SK-N-SH (cell line): ENCODE data around the gene EPM2A. TPM values are rescaled to one million over a fixed set of nuclear protein-coding genes. Genes with fewer than 3 reads are reported as not detected.

ENCODE experiments used
- CTCF ChIA-PET: fragments of 300-600, 350-600 bp; formaldehyde crosslinking; extraction: SDS; loops from one replicate; lab custom pipeline; 2021; lab: Yijun Ruan, JAX
- POLR2A ChIA-PET: fragments of 350-600 bp; sonication (Branson Sonifier 250); formaldehyde crosslinking; extraction: SDS; loops from one replicate; lab custom pipeline; 2020; ENCODE audit warnings: antibody characterized with exemption, inconsistent platforms; lab: Yijun Ruan, JAX
- DNase-seq: peaks from one replicate; pipeline ENCODE4 v3.0.0; 2012
- H2AFZ ChIP-seq: fragments of 200-600 bp; sonication (generic); 2 replicates; pipeline ENCODE4 v1.8.1; 2016; ENCODE audit warnings: antibody characterized with exemption, mild to moderate bottlenecking, low read depth
- H3F3A ChIP-seq: fragments of 200-600 bp; sonication (generic); replicated peaks from 2 replicates; pipeline ENCODE3; 2016; ENCODE audit warnings: antibody characterized with exemption, mild to moderate bottlenecking; ENCODE audit not compliant: insufficient read depth
- H3K27ac ChIP-seq, 2 experiments: fragments of 200-500 bp in 1 of 2; fragments of 200-600 bp in 1 of 2; sonication (Bioruptor generic) in 1 of 2; sonication (generic), shearing (Covaris generic) in 1 of 2; 2 replicates each; pipeline versions ENCODE4 v1.5.1 to v1.6.1; 2014 to 2016; ENCODE audit warnings: low read depth in 2 of 2, inconsistent platforms in 1 of 2, low read length in 1 of 2, mild to moderate bottlenecking in 1 of 2, mixed read lengths in 1 of 2
- H3K27me3 ChIP-seq: fragments of 200-600 bp; sonication (generic), shearing (Covaris generic); 2 replicates; pipeline ENCODE4 v1.6.1; 2016; ENCODE audit warnings: mixed run types; ENCODE audit not compliant: insufficient read depth
- H3K36me3 ChIP-seq, 2 experiments: fragments of 200-500 bp in 1 of 2; fragments of 200-600 bp in 1 of 2; sonication (Bioruptor generic) in 1 of 2; sonication (generic) in 1 of 2; replicated peaks in 1 of 2; 2 replicates each; pipeline versions ENCODE3 to v1.5.1; 2014 to 2016; ENCODE audit warnings: low read length in 1 of 2, mild to moderate bottlenecking in 1 of 2; ENCODE audit not compliant: insufficient read depth in 2 of 2, control insufficient read depth in 1 of 2
- H3K4me1 ChIP-seq, 2 experiments: fragments of 200-500 bp in 1 of 2; fragments of 200-600 bp in 1 of 2; sonication (Bioruptor generic) in 1 of 2; sonication (generic), shearing (Covaris generic) in 1 of 2; 2 replicates each; pipeline versions ENCODE4 v1.5.1 to v1.6.1; 2014 to 2016; ENCODE audit warnings: low read depth in 1 of 2, low read length in 1 of 2, mixed run types in 1 of 2; ENCODE audit not compliant: insufficient read depth in 2 of 2, control insufficient read depth in 1 of 2
- H3K4me2 ChIP-seq: fragments of 200-600 bp; sonication (generic), shearing (Covaris generic); 2 replicates; pipeline ENCODE4 v1.6.1; 2017; ENCODE audit warnings: mixed run types
- H3K4me3 ChIP-seq, 2 experiments: fragments of 200-500 bp in 1 of 2; fragments of 200-600 bp in 1 of 2; sonication (Bioruptor generic) in 1 of 2; sonication (generic), shearing (Covaris generic) in 1 of 2; 2 replicates each; pipeline versions ENCODE4 v1.5.1 to v1.8.1; 2014 to 2016; ENCODE audit warnings: low read depth in 2 of 2, inconsistent platforms in 1 of 2, low read length in 1 of 2, mild to moderate bottlenecking in 1 of 2, mixed read lengths in 1 of 2, moderate library complexity in 1 of 2
- H3K79me2 ChIP-seq: fragments of 200-600 bp; sonication (generic); 2 replicates; pipeline ENCODE4 v1.8.1; 2017; ENCODE audit warnings: mild to moderate bottlenecking; ENCODE audit not compliant: insufficient read depth
- H3K9ac ChIP-seq: fragments of 200-600 bp; sonication (generic); 2 replicates; pipeline ENCODE4 v1.6.1; 2017; ENCODE audit warnings: mixed run types
- H3K9me2 ChIP-seq: fragments of 200-600 bp; sonication (generic); 2 replicates; pipeline ENCODE4 v1.6.1; 2017; ENCODE audit warnings: mixed run types
- H3K9me3 ChIP-seq: fragments of 200-600 bp; sonication (generic); 2 replicates; pipeline ENCODE4 v1.6.1; 2017; ENCODE audit warnings: mixed run types, mild to moderate bottlenecking, moderate library complexity
- H4K20me1 ChIP-seq: fragments of 200-600 bp; sonication (generic); 2 replicates; pipeline ENCODE4 v1.6.1; 2017; ENCODE audit warnings: mild to moderate bottlenecking, mixed run types; ENCODE audit not compliant: insufficient read depth
- CHD2 ChIP-seq: fragments of 150-350 bp; IDR thresholded peaks from 2 replicates; pipeline ENCODE4 v1.6.1; 2018; ENCODE audit warnings: low read length; ENCODE audit not compliant: partially characterized antibody
- ELF1 ChIP-seq: IDR thresholded peaks from 2 replicates; pipeline ENCODE4 v1.4.0; 2012
- EP300 ChIP-seq, 2 experiments: IDR thresholded peaks; 2 replicates each; pipeline versions ENCODE4 v1.4.0 to v1.6.1; 2012; ENCODE audit warnings: borderline replicate concordance in 1 of 2, low read depth in 1 of 2, low read length in 1 of 2
- EZH2phosphoT487 ChIP-seq: fragments of 200-600 bp; sonication (generic); IDR thresholded peaks from 2 replicates; pipeline ENCODE4 v1.6.1; 2017; ENCODE audit warnings: low read depth, mixed run types, mild to moderate bottlenecking, antibody characterized with exemption, moderate library complexity, borderline replicate concordance
- FOSL2 ChIP-seq: IDR thresholded peaks from 2 replicates; pipeline ENCODE4 v1.4.0; 2012; ENCODE audit warnings: low read depth, mild to moderate bottlenecking, moderate library complexity, borderline replicate concordance
- FOXJ3 ChIP-seq: sonication (generic); formaldehyde crosslinking; IDR thresholded peaks from 2 replicates; pipeline ENCODE4 v1.5.1; 2020; ENCODE audit warnings: mild to moderate bottlenecking, missing genetic modification reagents
- FOXM1 ChIP-seq: IDR thresholded peaks from 2 replicates; pipeline ENCODE4 v1.4.0; 2012; ENCODE audit warnings: low read depth, mild to moderate bottlenecking
- GABPA ChIP-seq: IDR thresholded peaks from 2 replicates; pipeline ENCODE4 v1.4.0; 2012; ENCODE audit warnings: low read depth, mild to moderate bottlenecking
- GATA2 ChIP-seq: sonication (generic); formaldehyde crosslinking; IDR thresholded peaks from 2 replicates; pipeline ENCODE4 v1.5.0; 2020; ENCODE audit warnings: mild to moderate bottlenecking, missing genetic modification reagents
- JUND ChIP-seq: IDR thresholded peaks from 2 replicates; pipeline ENCODE4 v1.4.0; 2012
- MAX ChIP-seq: IDR thresholded peaks from 2 replicates; pipeline ENCODE4 v1.4.0; 2012; ENCODE audit warnings: low read depth
- MEF2A ChIP-seq: IDR thresholded peaks from 2 replicates; pipeline ENCODE4 v1.4.0; 2012; ENCODE audit warnings: low read depth, borderline replicate concordance
- MXI1 ChIP-seq: IDR thresholded peaks from 2 replicates; pipeline ENCODE4 v1.6.1; 2012; ENCODE audit warnings: mild to moderate bottlenecking, low read depth, low read length, improper control_type of control experiment
- NFIC ChIP-seq: IDR thresholded peaks from 2 replicates; pipeline ENCODE4 v1.4.0; 2012; ENCODE audit warnings: borderline replicate concordance
- NRF1 ChIP-seq: IDR thresholded peaks from 2 replicates; pipeline ENCODE4 v1.6.1; 2012; ENCODE audit warnings: low read depth, mild to moderate bottlenecking, low read length
- PBX3 ChIP-seq: IDR thresholded peaks from 2 replicates; pipeline ENCODE4; 2012
- RAD21 ChIP-seq: IDR thresholded peaks from 2 replicates; pipeline ENCODE4 v1.6.1; 2012; ENCODE audit warnings: mild to moderate bottlenecking, low read length
- RCOR1 ChIP-seq: fragments of 150-350 bp; IDR thresholded peaks from 2 replicates; pipeline ENCODE4 v1.6.1; 2017; ENCODE audit warnings: antibody characterized with exemption, low read length
- RXRA ChIP-seq: IDR thresholded peaks from 2 replicates; pipeline ENCODE4 v1.4.0; 2012; ENCODE audit warnings: low read depth, mild to moderate bottlenecking, borderline replicate concordance
- SIN3A ChIP-seq: IDR thresholded peaks from 2 replicates; pipeline ENCODE4 v1.6.1; 2012; ENCODE audit warnings: low read depth, mild to moderate bottlenecking, low read length, moderate library complexity, borderline replicate concordance
- TAF1 ChIP-seq: IDR thresholded peaks from 2 replicates; pipeline ENCODE4 v1.6.1; 2012; ENCODE audit warnings: low read depth, mild to moderate bottlenecking, low read length, moderate library complexity, borderline replicate concordance
- TEAD4 ChIP-seq: IDR thresholded peaks from 2 replicates; pipeline ENCODE4 v1.4.0; 2012; ENCODE audit warnings: mild to moderate bottlenecking, borderline replicate concordance; ENCODE audit not compliant: insufficient read depth
- USF1 ChIP-seq: IDR thresholded peaks from 2 replicates; pipeline ENCODE4 v1.4.0; 2012; ENCODE audit warnings: low read depth, borderline replicate concordance
- YY1 ChIP-seq: IDR thresholded peaks from 2 replicates; pipeline ENCODE4 v1.4.0; 2012; ENCODE audit warnings: low read depth, mild to moderate bottlenecking
- ZBTB33 ChIP-seq: IDR thresholded peaks from 2 replicates; pipeline ENCODE4 v1.4.0; 2012; ENCODE audit warnings: low read depth, borderline replicate concordance
- WGBS: methylation state at CpG from one replicate; pipeline ENCODE4 v1.1.6; 2017; ENCODE audit warnings: low lambda C conversion rate; 5-methylcytosine and 5-hydroxymethylcytosine counted together
- polyA plus RNA-seq, 3 experiments: library from polyadenylated mRNA; depleted of rRNA; stranded (reverse); fragments of >200 nt; gene quantifications; 2 replicates each; pipeline ENCODE4 v1.2.3, GENCODE V29; 2012

Gene EPM2A
- polyA plus RNA-seq, 1 of the 3 experiments (the other 2 are of a cell fraction), result 2.7 TPM

DNA sequence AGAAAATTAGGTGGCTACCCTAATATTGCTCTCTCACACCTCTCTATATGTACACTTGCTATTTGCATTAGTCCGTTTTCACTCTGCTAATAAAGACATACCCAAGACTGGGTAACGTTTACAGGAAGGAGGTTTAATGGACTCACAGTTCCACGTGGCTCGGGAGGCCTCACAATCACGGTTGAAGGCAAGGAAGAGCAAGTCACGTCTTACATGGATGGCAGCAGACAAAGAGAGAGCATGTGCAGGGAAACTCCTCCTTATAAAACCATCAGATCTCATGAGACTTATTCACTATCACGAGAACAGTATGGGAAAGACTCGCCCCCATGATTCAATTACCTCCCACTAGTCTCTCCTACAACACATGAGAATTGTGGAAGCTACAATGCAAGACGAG lies 53.4 kb downstream of the EPM2A start:
- no peaks in the 10 kb centered on the region for H3K4me1 ChIP-seq
- no peak overlapping the region for H3K9ac ChIP-seq
- no peaks in the 10 kb centered on the region for H3K9me2 ChIP-seq
- 68% methylated on average over 9 of the region's 9 CpGs for WGBS
- CTCF ChIA-PET, result interaction anchor here (1.0 kb wide), 1 partner anchor 22 kb away, joined by 4 read pairs; no protein-coding TSS in a partner anchor
- no peak overlapping the region for H3K27ac ChIP-seq
- H3K79me2 ChIP-seq, result no peaks in the 10 kb centered on the region
- H3K9me3 ChIP-seq, result no peaks in the 10 kb centered on the region
- H4K20me1 ChIP-seq, result no peaks in the 10 kb centered on the region
- no peaks in the 10 kb centered on the region for H3K36me3 ChIP-seq
- TF ChIP-seq JUND (no peak), MXI1 (no peak), MAX (no peak), RAD21 (no peak), FOSL2 (no peak), FOXJ3 (no peak), TEAD4 (no peak), ZBTB33 (no peak), SIN3A (no peak), NFIC (no peak), EZH2phosphoT487 (no peak), RCOR1 (no peak), RXRA (no peak), CHD2 (no peak), NRF1 (no peak), YY1 (no peak), GABPA (no peak), TAF1 (no peak)
- H3K4me2 ChIP-seq, result no peak overlapping the region
- H3K27me3 ChIP-seq, result no peaks in the 10 kb centered on the region
- no peak overlapping the region for H2AFZ ChIP-seq
- POLR2A ChIA-PET, result no interaction called here
- H3F3A ChIP-seq, result no peaks in the 10 kb centered on the region
- DNase-seq, result no peak
- no peak overlapping the region for H3K4me3 ChIP-seq

DNA sequence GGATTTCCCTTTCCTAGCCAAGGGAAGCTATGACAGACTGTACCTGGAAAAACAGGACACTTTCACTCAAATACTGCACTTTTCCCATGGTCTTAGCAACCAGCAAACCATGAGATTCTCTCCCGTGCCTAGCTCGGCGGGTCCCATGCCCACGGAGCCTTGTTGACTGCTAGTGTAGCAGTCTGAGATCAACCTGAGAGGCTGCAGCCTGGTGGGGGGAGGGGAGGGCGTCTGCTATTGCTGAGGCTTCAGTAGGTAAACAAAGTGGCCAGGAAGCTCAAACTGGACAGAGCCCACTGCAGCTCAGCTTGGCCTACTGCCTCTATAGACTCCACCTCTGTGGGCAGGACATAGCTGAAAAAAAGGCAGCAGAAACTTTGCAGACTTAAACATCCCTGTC lies 61.8 kb downstream of the EPM2A start:
- Histone ChIP-seq H3K4me2 (no peak overlapping the region), H4K20me1 (no peaks in the 10 kb centered on the region), H3K27me3 (no peaks in the 10 kb centered on the region), H3K9me3 (no peaks in the 10 kb centered on the region), H3K27ac (no peak overlapping the region), H3K79me2 (no peaks in the 10 kb centered on the region), H3K4me1 (peaks cover 0 to 6% of the 10 kb centered on the region in 2 experiments; a peak in 3 of 4 replicates), H3K9ac (no peak overlapping the region), H3K9me2 (no peaks in the 10 kb centered on the region), H3K36me3 (no peaks in the 10 kb centered on the region), H3K4me3 (no peak overlapping the region), H2AFZ (no peak overlapping the region), H3F3A (peaks cover 20% of the 10 kb centered on the region)
- CTCF ChIA-PET, result no interaction called here
- POLR2A ChIA-PET, result no interaction called here
- no peak for DNase-seq
- no peak for TF ChIP-seq EP300 (IDR thresholded peaks at IDR 0.05; ENCODE audit: borderline replicate concordance in 1 of 2, low read depth in 1 of 2, low read length in 1 of 2)
- TF ChIP-seq SIN3A, result no peak
- TF ChIP-seq FOXJ3, result no peak
- no peak for TF ChIP-seq GABPA
- TF ChIP-seq FOXM1, result no peak
- no peak for TF ChIP-seq NFIC
- TF ChIP-seq FOSL2, result no peak
- TF ChIP-seq MEF2A, result no peak
- TF ChIP-seq RCOR1, result no peak
- TF ChIP-seq GATA2 (CRISPR knock-in tag), result no peak
- no peak for TF ChIP-seq RAD21
- TF ChIP-seq USF1, result no peak
- TF ChIP-seq YY1, result no peak
- no peak for TF ChIP-seq MXI1
- no peak for TF ChIP-seq TAF1
- no peak for TF ChIP-seq ELF1
- TF ChIP-seq PBX3, result no peak
- 92% methylated on average over 4 of the region's 5 CpGs for WGBS
